ENCODE measurements around the gene MYO7A. TPM values are rescaled to one million over a fixed set of nuclear protein-coding genes. Genes with fewer than 3 reads are reported as not detected.

MYO7A gene
- total and polyA plus RNA-seq, 9 donors, result 3.1 to 18.7 (median 6.5) TPM

DNA sequence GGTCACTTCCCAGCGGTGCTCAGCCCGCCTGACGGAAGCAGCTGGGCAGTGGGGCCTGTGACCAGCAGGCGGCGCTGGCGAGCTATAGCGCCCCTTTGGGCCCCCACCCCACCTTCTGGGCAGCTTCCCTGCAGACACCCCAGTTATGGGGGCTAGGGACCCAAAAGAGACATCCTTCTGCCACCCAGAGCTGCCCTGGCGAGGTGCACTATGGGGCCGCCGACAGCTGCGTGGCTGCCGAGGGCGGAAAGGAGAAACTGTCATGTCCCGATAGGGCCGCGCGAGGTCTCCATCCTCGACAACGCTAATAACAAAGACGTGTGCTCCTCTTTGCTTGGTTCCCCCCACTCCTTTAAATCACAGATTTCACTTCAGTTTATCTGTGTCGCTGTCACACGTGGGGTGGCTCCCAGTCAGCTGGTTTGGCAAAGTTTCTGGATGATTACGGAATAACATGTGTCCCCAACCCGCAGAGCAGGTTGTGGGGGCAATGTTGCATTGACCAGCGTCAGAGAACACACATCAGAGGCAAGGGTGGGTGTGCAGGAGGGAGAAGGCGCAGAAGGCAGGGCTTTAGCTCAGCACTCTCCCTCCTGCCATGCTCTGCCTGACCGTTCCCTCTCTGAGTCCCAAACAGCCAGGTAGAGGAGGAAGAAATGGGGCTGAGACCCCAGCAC, 673 bp upstream of the MYO7A start:
- peak; percentile 71 to 85 (median 81) for DNase-seq
- 1% methylated on average over 26 to 27 of the region's 27 CpGs for WGBS, 3 donors
- peaks cover 14% of the 10 kb centered on the region for H3K4me1 ChIP-seq (ENCODE audit: insufficient read depth)
- no peaks in the 10 kb centered on the region for H3K36me3 ChIP-seq
- peak overlapping the region; percentile 41 for H3K4me3 ChIP-seq
- H3K27ac ChIP-seq, result peak overlapping the region; percentile 50 to 59
- no peaks in the 10 kb centered on the region for H3K9me3 ChIP-seq
- no peaks in the 10 kb centered on the region for H3K27me3 ChIP-seq
- peak; percentile 99 to 100 (median 99) for TF ChIP-seq CTCF (IDR thresholded peaks at IDR 0.05)
- TF ChIP-seq POLR2A (IDR thresholded peaks at IDR 0.05), result no peak
- intact Hi-C loops (cut with DNase I), result loop anchor here (1.0 to 10.0 kb wide), 6 partner anchors 60 to 427 kb away; partner anchors contain the start of gene PAK1 (in 1 of the 4)

DNA sequence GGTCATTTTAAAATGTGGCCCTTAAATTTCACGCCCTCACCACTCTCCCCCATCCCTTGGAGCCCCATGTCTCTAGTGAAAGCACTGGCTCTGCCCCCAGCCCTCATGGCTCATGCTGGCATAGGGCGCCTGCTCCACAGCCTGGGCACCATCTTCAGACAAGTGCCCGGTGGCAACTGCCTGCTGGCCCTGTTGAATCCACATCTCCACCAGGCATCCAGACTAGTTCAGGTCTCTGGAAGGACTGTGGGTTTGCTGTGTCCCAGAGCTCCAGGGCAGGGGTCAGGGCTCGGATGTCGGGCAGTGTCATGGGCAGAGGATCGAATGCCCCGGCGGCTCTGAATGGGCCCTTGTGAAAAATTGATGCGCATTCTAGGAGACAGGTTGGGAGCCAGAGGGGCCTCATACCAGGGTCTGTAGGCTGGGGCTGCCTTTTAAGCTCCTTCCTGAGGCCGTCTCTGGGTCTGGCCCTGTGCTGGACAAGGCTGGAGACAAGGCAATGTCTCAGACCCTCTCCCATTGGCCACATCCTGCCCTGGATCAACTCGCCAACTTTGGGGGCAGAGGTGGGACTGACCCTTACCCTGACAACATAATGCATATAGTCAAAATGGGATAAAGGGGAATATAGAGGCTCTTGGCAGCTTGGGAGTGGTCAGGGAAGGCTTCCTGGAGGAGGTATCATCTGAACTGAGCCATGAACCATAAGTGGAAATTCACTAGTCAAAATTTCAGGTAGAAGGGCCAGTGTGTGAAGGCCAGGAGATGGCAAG, 1.2 kb downstream of the MYO7A start:
- no peaks in the 10 kb centered on the region for H3K27me3 ChIP-seq
- H3K36me3 ChIP-seq, result no peaks in the 10 kb centered on the region
- H3K27ac ChIP-seq, result no peak overlapping the region
- no peak for DNase-seq
- no peak for TF ChIP-seq CTCF (IDR thresholded peaks at IDR 0.05)
- no peak for TF ChIP-seq POLR2A (IDR thresholded peaks at IDR 0.05)
- no peak for TF ChIP-seq EP300 (IDR thresholded peaks at IDR 0.05)
- no peaks in the 10 kb centered on the region for H3K9me3 ChIP-seq
- 89 to 94% (median 89%) methylated on average over 11 of the region's 11 CpGs for WGBS, 3 donors
- H3K4me3 ChIP-seq, result no peak overlapping the region
- intact Hi-C loops (cut with DNase I), result loop anchor here in 3 of 4 donors (5.0 to 10.0 kb wide), 4 partner anchors 58 to 426 kb away; partner anchors contain the start of gene PAK1 (in 1 of the 3)
- H3K4me1 ChIP-seq (ENCODE audit: insufficient read depth), result peaks cover 14% of the 10 kb centered on the region

GRCh38 chr11:77129842-77130756, 2.1 kb downstream of the MYO7A start:
- no peaks in the 10 kb centered on the region for H3K27me3 ChIP-seq
- H3K36me3 ChIP-seq, result no peaks in the 10 kb centered on the region
- peaks cover 14% of the 10 kb centered on the region for H3K4me1 ChIP-seq (ENCODE audit: insufficient read depth)
- no peak for DNase-seq
- H3K4me3 ChIP-seq, result no peak overlapping the region
- WGBS, 3 donors, result 83 to 89% (median 88%) methylated on average over 11 of the region's 11 CpGs
- intact Hi-C loops (cut with DNase I), result loop anchor here in 3 of 4 donors (2.0 to 10.0 kb wide), 6 partner anchors 57 to 492 kb away; partner anchors contain the start of gene PAK1 (in 1 of the 3)
- TF ChIP-seq EP300 (IDR thresholded peaks at IDR 0.05), result no peak
- TF ChIP-seq POLR2A (IDR thresholded peaks at IDR 0.05), result no peak
- no peak for TF ChIP-seq CTCF (IDR thresholded peaks at IDR 0.05)
- no peaks in the 10 kb centered on the region for H3K9me3 ChIP-seq
- H3K27ac ChIP-seq, result peak overlapping the region in 1 of 2 donors; percentile 49

Data from ovary (tissue), 9 donors.